ENCODE measurements around the gene RNPS1. TPM values are rescaled to one million over a fixed set of nuclear protein-coding genes. Genes with fewer than 3 reads are reported as not detected.
"Not testable (repeated sequence)": the region's sequence is repeated elsewhere in the genome, so short reads cannot be mapped to it uniquely, and the experiment has no call there.

Gene RNPS1
- total RNA-seq, 5 donors from 2014 or later (not counting 1 experiment from before 2014, with no cell fraction given): 163 to 203 (median 181) TPM

- POLR2A ChIA-PET: interaction anchor here (0.6 to 0.7 kb wide), 2 partner anchors 103 to 409 kb away, joined by 3 read pairs; partner anchors contain the start of gene TRAF7 (in 1 of the 2)
- peaks cover 46% of the 10 kb centered on the region for H3K36me3 Mint-ChIP-seq
- H3K36me3 ChIP-seq (ENCODE audit: control insufficient read depth in 2 of 2, extremely low read depth in 1 of 2, insufficient read depth in 1 of 2, low read length in 1 of 2): peaks cover 10 to 83% of the 10 kb centered on the region in 2 donors
- not testable (repeated sequence) for H3K9me3 Mint-ChIP-seq; H3K4me3 Mint-ChIP-seq; H3K9me3 ChIP-seq; DNase-seq; H3K27me3 Mint-ChIP-seq; H3K4me3 ChIP-seq (ENCODE audit: control insufficient read depth in 1 of 2, extremely low read depth in 1 of 2, low read length in 1 of 2); H3K27me3 ChIP-seq (replicated peaks in 1 of 2; ENCODE audit: control insufficient read depth in 2 of 2, extremely low read depth in 1 of 2, insufficient read depth in 2 of 2, low read length in 1 of 2); H3K4me1 Mint-ChIP-seq; H3K27ac ChIP-seq (ENCODE audit: low read length); ATAC-seq (replicated peaks in 1 of 4); H3K27ac Mint-ChIP-seq; H3K4me1 ChIP-seq (ENCODE audit: control insufficient read depth in 1 of 2, extremely low read depth in 1 of 2, insufficient read depth in 2 of 2, low read length in 2 of 2)
- 100% methylated on average over 2 of the region's 7 CpGs for WGBS (ENCODE audit: insufficient coverage)
- CTCF ChIA-PET: interaction anchor here in 1 of 2 donors (0.8 kb wide), 1 partner anchor 64 kb away, joined by 3 read pairs; no protein-coding TSS in a partner anchor
Observed at GRCh38 chr16:2258530-2258929, 9.4 kb downstream of the RNPS1 start.

GRCh38 chr16:2257726-2258125, 10.2 kb downstream of the RNPS1 start:
- H3K9me3 Mint-ChIP-seq: no peaks in the 10 kb centered on the region
- Histone ChIP-seq H3K36me3 (ENCODE audit: control insufficient read depth in 2 of 2, extremely low read depth in 1 of 2, insufficient read depth in 1 of 2, low read length in 1 of 2) (peaks cover 10 to 77% of the 10 kb centered on the region in 2 donors), H3K9me3 (no peaks in the 10 kb centered on the region), H3K27me3 (replicated peaks in 1 of 2; ENCODE audit: control insufficient read depth in 2 of 2, extremely low read depth in 1 of 2, insufficient read depth in 2 of 2, low read length in 1 of 2) (no peaks in the 10 kb centered on the region), H3K4me3 (ENCODE audit: control insufficient read depth in 1 of 2, extremely low read depth in 1 of 2, low read length in 1 of 2) (no peak overlapping the region), H3K4me1 (ENCODE audit: control insufficient read depth in 1 of 2, extremely low read depth in 1 of 2, insufficient read depth in 2 of 2, low read length in 2 of 2) (no peaks in the 10 kb centered on the region), H3K27ac (ENCODE audit: low read length) (no peak overlapping the region)
- peaks cover 50% of the 10 kb centered on the region for H3K36me3 Mint-ChIP-seq
- H3K27me3 Mint-ChIP-seq: no peaks in the 10 kb centered on the region
- WGBS (ENCODE audit: insufficient coverage): 93% methylated on average over 4 of the region's 6 CpGs
- H3K4me3 Mint-ChIP-seq: no peak overlapping the region
- ChIA-PET POLR2A (no interaction called here), CTCF (interaction anchor here in 1 of 2 donors (0.5 to 0.8 kb wide), 2 partner anchors 63 to 422 kb away, joined by 3 read pairs; no protein-coding TSS in a partner anchor)
- DNase-seq: no peak
- H3K27ac Mint-ChIP-seq: no peak overlapping the region
- no peak for ATAC-seq (replicated peaks in 1 of 4)
- no peaks in the 10 kb centered on the region for H3K4me1 Mint-ChIP-seq

GRCh38 chr16:2256531-2257140, 11.3 kb downstream of the RNPS1 start:
- CTCF ChIA-PET: no interaction called here
- H3K36me3 ChIP-seq (ENCODE audit: control insufficient read depth in 2 of 2, extremely low read depth in 1 of 2, insufficient read depth in 1 of 2, low read length in 1 of 2): peaks cover 10 to 66% of the 10 kb centered on the region in 2 donors
- ATAC-seq (replicated peaks in 1 of 4) (no peak), DNase-seq (no peak)
- H3K4me1 ChIP-seq (ENCODE audit: control insufficient read depth in 1 of 2, extremely low read depth in 1 of 2, insufficient read depth in 2 of 2, low read length in 2 of 2): peaks cover 0 to 5% of the 10 kb centered on the region in 2 experiments
- Mint-ChIP-seq H3K27me3 (no peaks in the 10 kb centered on the region), H3K27ac (peak overlapping the region in 1 of 2 donors; percentile 21), H3K4me1 (peaks cover 0 to 2% (median 1%) of the 10 kb centered on the region in 3 donors), H3K4me3 (no peak overlapping the region), H3K36me3 (peaks cover 43% of the 10 kb centered on the region), H3K9me3 (no peaks in the 10 kb centered on the region)
- POLR2A ChIA-PET: no interaction called here
- no peaks in the 10 kb centered on the region for H3K27me3 ChIP-seq (replicated peaks in 1 of 2; ENCODE audit: control insufficient read depth in 2 of 2, extremely low read depth in 1 of 2, insufficient read depth in 2 of 2, low read length in 1 of 2)
- no peak overlapping the region for H3K4me3 ChIP-seq (ENCODE audit: control insufficient read depth in 1 of 2, extremely low read depth in 1 of 2, low read length in 1 of 2)
- H3K27ac ChIP-seq (ENCODE audit: low read length): no peak overlapping the region
- no peaks in the 10 kb centered on the region for H3K9me3 ChIP-seq
- WGBS (ENCODE audit: insufficient coverage): 99% methylated on average over 6 of the region's 12 CpGs

- Histone ChIP-seq H3K4me1 (ENCODE audit: control insufficient read depth in 1 of 2, extremely low read depth in 1 of 2, insufficient read depth in 2 of 2, low read length in 2 of 2) (peaks cover 3 to 21% of the 10 kb centered on the region in 2 experiments), H3K27me3 (replicated peaks in 1 of 2; ENCODE audit: control insufficient read depth in 2 of 2, extremely low read depth in 1 of 2, insufficient read depth in 2 of 2, low read length in 1 of 2) (no peaks in the 10 kb centered on the region), H3K4me3 (ENCODE audit: control insufficient read depth in 1 of 2, extremely low read depth in 1 of 2, low read length in 1 of 2) (no peak overlapping the region), H3K36me3 (ENCODE audit: control insufficient read depth in 2 of 2, extremely low read depth in 1 of 2, insufficient read depth in 1 of 2, low read length in 1 of 2) (peaks cover 7 to 45% of the 10 kb centered on the region in 2 donors), H3K9me3 (no peaks in the 10 kb centered on the region), H3K27ac (ENCODE audit: low read length) (no peak overlapping the region)
- WGBS (ENCODE audit: insufficient coverage): 96% methylated on average over 4 of the region's 11 CpGs
- H3K4me3 Mint-ChIP-seq: no peak overlapping the region
- H3K9me3 Mint-ChIP-seq: no peaks in the 10 kb centered on the region
- CTCF ChIA-PET: no interaction called here
- H3K27ac Mint-ChIP-seq: peak overlapping the region in 1 of 2 donors; percentile 67
- ATAC-seq (replicated peaks in 1 of 4) (no peak), DNase-seq (no peak)
- H3K27me3 Mint-ChIP-seq: no peaks in the 10 kb centered on the region
- peaks cover 34% of the 10 kb centered on the region for H3K36me3 Mint-ChIP-seq
- POLR2A ChIA-PET: no interaction called here
- peaks cover 5 to 7% (median 6%) of the 10 kb centered on the region in 3 donors for H3K4me1 Mint-ChIP-seq
Observed at GRCh38 chr16:2253293-2253692, 14.6 kb downstream of the RNPS1 start.

- ChIA-PET POLR2A (interaction anchor here in 1 of 2 donors (0.5 kb wide), 1 partner anchor 500 kb away, joined by 3 read pairs; the partner anchor contains the start of gene SRRM2), CTCF (no interaction called here)
- no peaks in the 10 kb centered on the region for H3K27me3 Mint-ChIP-seq
- peak overlapping the region in 1 of 2 donors; percentile 67 for H3K27ac Mint-ChIP-seq
- peak overlapping the region in 2 of 3 donors; percentile 21 to 84 for H3K4me3 Mint-ChIP-seq
- peaks cover 3 to 21% of the 10 kb centered on the region in 2 experiments for H3K4me1 ChIP-seq (ENCODE audit: control insufficient read depth in 1 of 2, extremely low read depth in 1 of 2, insufficient read depth in 2 of 2, low read length in 2 of 2)
- no peaks in the 10 kb centered on the region for H3K9me3 Mint-ChIP-seq
- H3K27me3 ChIP-seq (replicated peaks in 1 of 2; ENCODE audit: control insufficient read depth in 2 of 2, extremely low read depth in 1 of 2, insufficient read depth in 2 of 2, low read length in 1 of 2): no peaks in the 10 kb centered on the region
- peaks cover 5 to 7% (median 6%) of the 10 kb centered on the region in 3 donors for H3K4me1 Mint-ChIP-seq
- no peak overlapping the region for H3K4me3 ChIP-seq (ENCODE audit: control insufficient read depth in 1 of 2, extremely low read depth in 1 of 2, low read length in 1 of 2)
- H3K27ac ChIP-seq (ENCODE audit: low read length): no peak overlapping the region
- peaks cover 7 to 40% of the 10 kb centered on the region in 2 donors for H3K36me3 ChIP-seq (ENCODE audit: control insufficient read depth in 2 of 2, extremely low read depth in 1 of 2, insufficient read depth in 1 of 2, low read length in 1 of 2)
- peaks cover 33% of the 10 kb centered on the region for H3K36me3 Mint-ChIP-seq
- 100% methylated on average over 1 of the region's 7 CpGs for WGBS (ENCODE audit: insufficient coverage)
- no peaks in the 10 kb centered on the region for H3K9me3 ChIP-seq
- ATAC-seq (replicated peaks in 1 of 4) (no peak), DNase-seq (no peak)
Observed at GRCh38 chr16:2252806-2253148, 15.1 kb downstream of the RNPS1 start.

DNA sequence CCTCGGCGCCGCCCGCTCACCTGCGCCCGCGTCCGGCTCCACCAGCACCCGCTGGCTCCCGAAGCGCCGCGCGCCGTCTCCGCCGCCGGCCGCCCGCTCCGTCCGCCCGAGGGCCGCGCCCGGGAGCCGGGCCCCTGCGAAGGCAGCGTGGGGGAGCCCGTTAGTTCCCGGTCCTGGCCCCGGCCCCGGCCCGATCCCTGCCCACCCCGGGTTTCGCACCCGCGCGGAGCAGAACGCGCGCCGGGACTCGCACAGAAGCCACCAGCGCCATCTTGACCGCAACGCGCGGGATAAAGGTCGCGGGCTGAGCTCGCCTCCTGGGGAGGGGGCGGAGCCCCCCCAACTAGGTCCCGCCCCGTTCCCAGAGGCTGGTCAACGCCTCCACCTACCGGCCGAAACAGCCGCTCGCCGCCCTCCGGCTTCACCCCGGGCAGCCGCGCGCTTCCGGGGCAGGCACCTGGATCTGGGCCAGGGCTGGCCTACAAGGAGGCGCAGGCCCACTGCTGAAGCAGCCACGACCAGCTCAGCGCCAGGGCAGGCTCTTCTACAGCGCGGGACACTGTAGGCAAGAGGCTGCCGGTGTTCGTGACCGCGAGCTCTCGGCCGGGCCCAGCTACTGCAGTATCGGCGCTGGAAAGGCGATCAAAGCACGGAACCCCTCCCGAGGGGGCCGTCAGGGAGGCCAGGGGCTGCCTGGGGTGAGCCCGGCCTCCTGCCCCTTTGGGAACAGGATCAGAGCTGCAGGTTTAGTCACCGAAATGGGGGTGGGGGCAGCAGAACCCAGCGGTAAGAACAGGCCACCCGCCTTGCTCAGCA, 16.4 kb downstream of the RNPS1 start, which contains the start of gene ECI1:
TSS of gene ECI1 (minus strand) at position 292 of the 816 bp plus-strand sequence. CDS start at position 271, 21 bp downstream.
- Histone ChIP-seq H3K4me1 (ENCODE audit: control insufficient read depth in 1 of 2, extremely low read depth in 1 of 2, insufficient read depth in 2 of 2, low read length in 2 of 2) (peaks cover 3 to 21% of the 10 kb centered on the region in 2 experiments), H3K27me3 (replicated peaks in 1 of 2; ENCODE audit: control insufficient read depth in 2 of 2, extremely low read depth in 1 of 2, insufficient read depth in 2 of 2, low read length in 1 of 2) (no peaks in the 10 kb centered on the region), H3K36me3 (ENCODE audit: control insufficient read depth in 2 of 2, extremely low read depth in 1 of 2, insufficient read depth in 1 of 2, low read length in 1 of 2) (peaks cover under 1 to 29% of the 10 kb centered on the region in 2 donors), H3K27ac (ENCODE audit: low read length) (peak within 1 kb of the TSS; percentile 70), H3K4me3 (ENCODE audit: control insufficient read depth in 1 of 2, extremely low read depth in 1 of 2, low read length in 1 of 2) (peak within 1 kb of the TSS; percentile 63 to 64), H3K9me3 (no peaks in the 10 kb centered on the region)
- H3K4me3 Mint-ChIP-seq: peak within 1 kb of the TSS; percentile 81 to 85 (median 84)
- H3K27me3 Mint-ChIP-seq: no peaks in the 10 kb centered on the region
- CTCF ChIA-PET: interaction anchor here (0.5 to 1.2 kb wide), 6 partner anchors 11 to 176 kb away, joined by 3 to 6 read pairs (median 3); no protein-coding TSS in a partner anchor
- no peaks in the 10 kb centered on the region for H3K9me3 Mint-ChIP-seq
- 4% methylated on average over 81 of the region's 88 CpGs for WGBS (ENCODE audit: insufficient coverage)
- H3K4me1 Mint-ChIP-seq: peaks cover 5 to 7% (median 6%) of the 10 kb centered on the region in 3 donors
- H3K36me3 Mint-ChIP-seq: peaks cover 23% of the 10 kb centered on the region
- peak; percentile 73 to 82 (median 76) for ATAC-seq (replicated peaks in 1 of 4)
- DNase-seq: peak; percentile 31 to 84 (median 53)
- H3K27ac Mint-ChIP-seq: peak within 1 kb of the TSS; percentile 89 to 91
- POLR2A ChIA-PET: interaction anchor here (0.6 to 0.8 kb wide), 2 partner anchors 9 to 12 kb away, joined by 3 read pairs; no protein-coding TSS in a partner anchor

Measured in T-cell (primary cell).